Breast epithelium (tissue), 3 donors: ENCODE measurements around the gene NPTX1.

Experiments
- CTCF ChIP-seq, 3 donors: fragments of 450-650 bp; IDR thresholded peaks; one replicate each; pipeline ENCODE4 v1.5.1; 2016 to 2017; ENCODE audit warnings: antibody characterized with exemption in 3 of 3, mild to moderate bottlenecking in 3 of 3, moderate library complexity in 3 of 3
- POLR2A ChIP-seq: fragments of 450-650 bp; IDR thresholded peaks from one replicate; pipeline ENCODE4 v1.6.1; 2016; ENCODE audit warnings: antibody characterized with exemption, mild to moderate bottlenecking, moderate library complexity
- POLR2AphosphoS5 ChIP-seq, 3 donors: sonication (generic); formaldehyde crosslinking; IDR thresholded peaks; one replicate each; pipeline ENCODE4 v1.6.1; 2017; ENCODE audit warnings: antibody characterized with exemption in 3 of 3

- TF ChIP-seq CTCF (IDR thresholded peaks at IDR 0.05): no peak
- TF ChIP-seq POLR2AphosphoS5 (IDR thresholded peaks at IDR 0.05): no peak
- no peak for TF ChIP-seq POLR2A
These were observed 14.8 kb downstream of the NPTX1 start for GRCh38 chr17:80461528-80462160.
